Transverse colon (tissue), 4 donors: ENCODE measurements around the gene TMEM143.

Source experiments
- POLR2A ChIP-seq: fragments of 450-650 bp; IDR thresholded peaks from one replicate; pipeline ENCODE4 v1.6.1; 2016; ENCODE audit warnings: antibody characterized with exemption, mild to moderate bottlenecking, moderate library complexity
- POLR2AphosphoS5 ChIP-seq, 3 donors: sonication (generic); formaldehyde crosslinking; IDR thresholded peaks; one replicate each; pipeline ENCODE4 v1.6.1; 2016; ENCODE audit warnings: antibody characterized with exemption in 3 of 3
- TF ChIP-seq, protein P1 (sequence below), 5 experiments: fragments of 200-600 bp in 3 of 5; fragments of 450-650 bp in 2 of 5; sonication (generic) in 3 of 5; IDR thresholded peaks; 1 replicate in 2 of 5; 2 replicates in 3 of 5; pipeline ENCODE4 v1.5.1; 2016 to 2017; ENCODE audit warnings: antibody characterized with exemption in 5 of 5, inconsistent platforms in 3 of 5, mild to moderate bottlenecking in 2 of 5, moderate library complexity in 1 of 5

DNA sequence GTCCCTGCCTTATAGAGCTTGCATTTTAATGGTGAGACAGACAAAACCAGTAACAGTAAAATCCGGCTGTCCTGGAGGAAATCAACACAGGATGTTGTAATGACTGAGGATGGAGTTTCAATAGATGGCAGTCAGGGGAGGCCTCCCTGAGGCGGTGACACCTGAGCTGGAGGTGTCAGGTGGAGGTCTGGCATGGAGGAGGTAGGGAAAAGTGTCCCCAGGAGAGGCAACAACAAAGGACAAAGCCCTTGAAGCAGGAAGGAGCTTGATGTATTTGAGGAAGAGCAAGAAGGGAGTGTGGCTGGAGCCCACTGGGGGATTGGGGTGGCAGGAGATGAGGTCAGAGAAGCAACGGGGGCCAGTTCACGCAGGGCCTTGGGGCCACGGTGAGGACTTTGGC, 37.5 kb upstream of the TMEM143 start:
- TF ChIP-seq, protein P1, sequence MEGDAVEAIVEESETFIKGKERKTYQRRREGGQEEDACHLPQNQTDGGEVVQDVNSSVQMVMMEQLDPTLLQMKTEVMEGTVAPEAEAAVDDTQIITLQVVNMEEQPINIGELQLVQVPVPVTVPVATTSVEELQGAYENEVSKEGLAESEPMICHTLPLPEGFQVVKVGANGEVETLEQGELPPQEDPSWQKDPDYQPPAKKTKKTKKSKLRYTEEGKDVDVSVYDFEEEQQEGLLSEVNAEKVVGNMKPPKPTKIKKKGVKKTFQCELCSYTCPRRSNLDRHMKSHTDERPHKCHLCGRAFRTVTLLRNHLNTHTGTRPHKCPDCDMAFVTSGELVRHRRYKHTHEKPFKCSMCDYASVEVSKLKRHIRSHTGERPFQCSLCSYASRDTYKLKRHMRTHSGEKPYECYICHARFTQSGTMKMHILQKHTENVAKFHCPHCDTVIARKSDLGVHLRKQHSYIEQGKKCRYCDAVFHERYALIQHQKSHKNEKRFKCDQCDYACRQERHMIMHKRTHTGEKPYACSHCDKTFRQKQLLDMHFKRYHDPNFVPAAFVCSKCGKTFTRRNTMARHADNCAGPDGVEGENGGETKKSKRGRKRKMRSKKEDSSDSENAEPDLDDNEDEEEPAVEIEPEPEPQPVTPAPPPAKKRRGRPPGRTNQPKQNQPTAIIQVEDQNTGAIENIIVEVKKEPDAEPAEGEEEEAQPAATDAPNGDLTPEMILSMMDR (IDR thresholded peaks at IDR 0.05) = no peak
- no peak for TF ChIP-seq POLR2AphosphoS5 (IDR thresholded peaks at IDR 0.05)
- TF ChIP-seq POLR2A = no peak
